ENCODE data around the gene NRCAM.

GRCh38 chr7:108205311-108205710, 250.9 kb downstream of the NRCAM start:
- TF ChIP-seq CTCF (IDR thresholded peaks at IDR 0.05; ENCODE audit: insufficient read depth, low read depth, low read length): no peak
- no peak for TF ChIP-seq EZH2 (IDR thresholded peaks at IDR 0.05; ENCODE audit: insufficient read depth, low read length)
